ENCODE data around the gene CTLA4.

GRCh38 chr2:203873461-203873860 lies 5.9 kb downstream of the CTLA4 start:
- TF ChIP-seq EZH2 (IDR thresholded peaks at IDR 0.05; ENCODE audit: low read depth, unreplicated experiment) (no peak), CTCF (conservative IDR thresholded peaks at IDR 0.05; ENCODE audit: low read depth in 2 of 2) (no peak), POLR2AphosphoS5 (IDR thresholded peaks at IDR 0.05; ENCODE audit: low read depth) (no peak)
- TF ChIP-seq, protein P1, sequence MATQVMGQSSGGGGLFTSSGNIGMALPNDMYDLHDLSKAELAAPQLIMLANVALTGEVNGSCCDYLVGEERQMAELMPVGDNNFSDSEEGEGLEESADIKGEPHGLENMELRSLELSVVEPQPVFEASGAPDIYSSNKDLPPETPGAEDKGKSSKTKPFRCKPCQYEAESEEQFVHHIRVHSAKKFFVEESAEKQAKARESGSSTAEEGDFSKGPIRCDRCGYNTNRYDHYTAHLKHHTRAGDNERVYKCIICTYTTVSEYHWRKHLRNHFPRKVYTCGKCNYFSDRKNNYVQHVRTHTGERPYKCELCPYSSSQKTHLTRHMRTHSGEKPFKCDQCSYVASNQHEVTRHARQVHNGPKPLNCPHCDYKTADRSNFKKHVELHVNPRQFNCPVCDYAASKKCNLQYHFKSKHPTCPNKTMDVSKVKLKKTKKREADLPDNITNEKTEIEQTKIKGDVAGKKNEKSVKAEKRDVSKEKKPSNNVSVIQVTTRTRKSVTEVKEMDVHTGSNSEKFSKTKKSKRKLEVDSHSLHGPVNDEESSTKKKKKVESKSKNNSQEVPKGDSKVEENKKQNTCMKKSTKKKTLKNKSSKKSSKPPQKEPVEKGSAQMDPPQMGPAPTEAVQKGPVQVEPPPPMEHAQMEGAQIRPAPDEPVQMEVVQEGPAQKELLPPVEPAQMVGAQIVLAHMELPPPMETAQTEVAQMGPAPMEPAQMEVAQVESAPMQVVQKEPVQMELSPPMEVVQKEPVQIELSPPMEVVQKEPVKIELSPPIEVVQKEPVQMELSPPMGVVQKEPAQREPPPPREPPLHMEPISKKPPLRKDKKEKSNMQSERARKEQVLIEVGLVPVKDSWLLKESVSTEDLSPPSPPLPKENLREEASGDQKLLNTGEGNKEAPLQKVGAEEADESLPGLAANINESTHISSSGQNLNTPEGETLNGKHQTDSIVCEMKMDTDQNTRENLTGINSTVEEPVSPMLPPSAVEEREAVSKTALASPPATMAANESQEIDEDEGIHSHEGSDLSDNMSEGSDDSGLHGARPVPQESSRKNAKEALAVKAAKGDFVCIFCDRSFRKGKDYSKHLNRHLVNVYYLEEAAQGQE (IDR thresholded peaks at IDR 0.05; ENCODE audit: unreplicated experiment) = no peak
